Fibroblast of villous mesenchyme (primary cell): ENCODE data around the gene DYRK1A. TPM values are rescaled to one million over a fixed set of nuclear protein-coding genes. Genes with fewer than 3 reads are reported as not detected.

Experiments
- DNase-seq: peaks from one replicate; pipeline ENCODE4 v3.0.0-alpha.2; 2010; ENCODE audit warnings: low read depth
- H3K4me3 ChIP-seq: 2 replicates; pipeline ENCODE4 v1.5.1; 2011; ENCODE audit warnings: low read depth, mild to moderate bottlenecking, low read length
- total RNA-seq: library from RNA; depleted of rRNA; stranded (reverse); fragments of >200 nt; gene quantifications from 2 replicates; pipeline ENCODE4 v1.2.3, GENCODE V29; 2012
- TF ChIP-seq, protein P1 (sequence below): IDR thresholded peaks from 2 replicates; pipeline ENCODE4 v1.5.1; 2012; ENCODE audit warnings: low read depth, mild to moderate bottlenecking, low read length; ENCODE audit not compliant: insufficient read depth

The DYRK1A gene
- total RNA-seq, 1 donor, result 77.7 TPM

DNA sequence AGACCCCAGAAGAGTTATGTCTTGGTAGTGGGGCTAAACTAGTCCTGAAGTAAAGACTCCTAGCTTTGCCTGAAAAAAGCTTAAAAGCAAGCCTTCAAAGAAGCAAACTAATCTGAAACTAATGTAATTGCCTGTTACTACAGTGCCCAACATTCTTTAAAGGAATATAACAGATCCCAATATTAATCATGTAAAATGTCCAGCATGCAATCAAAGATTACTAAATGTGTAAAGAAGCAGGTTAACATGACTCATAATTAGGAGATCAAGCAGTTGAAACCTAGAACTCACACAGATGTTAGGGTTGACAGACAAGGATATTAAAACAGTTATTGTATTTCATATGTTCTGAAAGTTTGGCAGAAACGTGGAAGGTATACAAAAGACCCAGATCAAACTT is 17.8 kb downstream of the DYRK1A start:
- DNase-seq, result no peak
- H3K4me3 ChIP-seq, result no peak overlapping the region
- TF ChIP-seq, protein P1, sequence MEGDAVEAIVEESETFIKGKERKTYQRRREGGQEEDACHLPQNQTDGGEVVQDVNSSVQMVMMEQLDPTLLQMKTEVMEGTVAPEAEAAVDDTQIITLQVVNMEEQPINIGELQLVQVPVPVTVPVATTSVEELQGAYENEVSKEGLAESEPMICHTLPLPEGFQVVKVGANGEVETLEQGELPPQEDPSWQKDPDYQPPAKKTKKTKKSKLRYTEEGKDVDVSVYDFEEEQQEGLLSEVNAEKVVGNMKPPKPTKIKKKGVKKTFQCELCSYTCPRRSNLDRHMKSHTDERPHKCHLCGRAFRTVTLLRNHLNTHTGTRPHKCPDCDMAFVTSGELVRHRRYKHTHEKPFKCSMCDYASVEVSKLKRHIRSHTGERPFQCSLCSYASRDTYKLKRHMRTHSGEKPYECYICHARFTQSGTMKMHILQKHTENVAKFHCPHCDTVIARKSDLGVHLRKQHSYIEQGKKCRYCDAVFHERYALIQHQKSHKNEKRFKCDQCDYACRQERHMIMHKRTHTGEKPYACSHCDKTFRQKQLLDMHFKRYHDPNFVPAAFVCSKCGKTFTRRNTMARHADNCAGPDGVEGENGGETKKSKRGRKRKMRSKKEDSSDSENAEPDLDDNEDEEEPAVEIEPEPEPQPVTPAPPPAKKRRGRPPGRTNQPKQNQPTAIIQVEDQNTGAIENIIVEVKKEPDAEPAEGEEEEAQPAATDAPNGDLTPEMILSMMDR, result no peak

DNA sequence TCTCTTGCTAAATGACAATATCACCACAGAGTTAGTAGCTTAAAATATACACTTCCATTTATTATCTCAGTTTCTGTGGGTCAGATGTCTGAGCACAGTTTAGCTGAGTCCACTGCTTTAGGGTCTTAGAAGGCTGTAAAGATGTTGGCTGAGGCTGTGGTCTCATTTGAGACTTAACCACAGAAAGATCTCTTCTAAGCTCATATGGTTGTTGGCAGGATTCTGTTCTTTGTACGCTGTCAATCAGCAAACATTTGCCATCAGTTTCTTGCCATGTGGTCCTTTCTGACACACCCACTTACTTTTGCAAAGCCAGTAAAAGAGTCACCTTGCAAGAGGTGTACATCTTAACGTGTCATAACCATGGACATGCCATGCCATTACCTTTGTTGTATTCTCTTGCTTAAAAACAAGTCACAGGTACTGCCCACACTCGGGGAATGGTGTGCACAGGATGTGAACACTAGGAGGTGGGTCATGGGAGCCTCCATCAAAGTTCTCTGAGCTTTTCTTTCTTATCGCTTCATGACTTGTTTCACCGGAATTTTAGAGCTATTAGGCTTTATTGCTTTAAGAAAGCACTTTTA is 18.7 kb downstream of the DYRK1A start:
- H3K4me3 ChIP-seq, result no peak overlapping the region
- no peak for DNase-seq
- TF ChIP-seq, protein P1, result no peak

DNA sequence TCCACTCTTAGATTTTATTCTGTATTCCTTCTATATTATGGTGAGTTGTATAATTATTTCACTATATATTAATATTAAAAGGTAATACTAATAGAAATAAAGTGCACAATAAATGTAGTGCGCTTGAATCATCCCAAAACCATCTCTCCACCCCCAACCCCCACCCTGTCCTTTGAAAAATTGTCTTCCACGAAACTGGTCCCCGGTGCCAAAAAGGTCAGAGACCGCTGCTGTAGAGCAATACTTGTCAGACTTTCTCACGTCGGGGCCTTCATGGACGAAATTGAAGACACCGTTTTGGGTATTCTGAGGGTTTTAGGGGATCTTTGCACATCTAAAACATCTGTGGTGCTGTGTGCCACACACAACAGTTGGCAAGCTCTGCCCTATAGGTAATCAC is 19.6 kb downstream of the DYRK1A start:
- TF ChIP-seq, protein P1, result no peak
- DNase-seq, result no peak
- no peak overlapping the region for H3K4me3 ChIP-seq

DNA sequence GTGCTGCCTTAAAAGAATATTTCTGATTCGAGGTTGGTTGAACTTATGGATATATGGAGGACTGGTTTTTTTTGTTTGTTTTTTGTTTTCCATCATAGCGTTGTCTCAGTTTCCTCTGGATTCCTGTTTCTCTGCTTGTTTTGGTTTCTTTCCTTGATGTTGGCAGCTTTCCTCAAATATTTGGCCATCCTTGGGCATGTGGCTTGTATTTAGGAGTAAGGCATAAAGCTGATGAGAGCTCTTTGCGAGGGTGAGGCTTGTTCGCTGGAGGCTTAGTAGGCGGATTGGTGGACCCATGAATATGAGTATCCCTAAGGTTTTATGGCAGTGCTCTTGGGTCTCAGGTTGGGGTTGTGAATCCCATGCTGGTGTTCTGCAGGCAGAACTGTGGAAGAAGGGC is 22.9 kb downstream of the DYRK1A start:
- TF ChIP-seq, protein P1, result no peak
- H3K4me3 ChIP-seq, result no peak overlapping the region
- DNase-seq, result no peak

DNA sequence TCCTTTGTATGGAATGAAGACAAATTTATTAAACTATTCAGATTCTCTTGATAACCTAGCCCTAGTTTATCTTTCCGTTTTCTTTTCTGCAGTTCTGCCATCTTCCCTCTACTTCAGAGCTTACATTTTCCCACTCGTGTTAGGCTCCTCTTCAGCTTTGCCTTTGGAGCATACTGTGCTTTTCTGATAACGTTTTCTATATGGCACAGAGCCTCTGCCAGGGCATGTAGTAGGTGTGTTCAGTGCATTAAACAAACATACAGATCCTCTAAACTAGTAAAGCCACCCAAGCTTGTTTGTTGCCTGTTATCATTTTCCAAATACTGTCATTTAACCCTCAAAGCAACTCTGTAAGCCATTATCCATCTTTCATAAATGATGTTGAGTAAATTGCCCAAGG is 25.1 kb downstream of the DYRK1A start:
- DNase-seq, result no peak
- no peak overlapping the region for H3K4me3 ChIP-seq
- TF ChIP-seq, protein P1, result no peak

DNA sequence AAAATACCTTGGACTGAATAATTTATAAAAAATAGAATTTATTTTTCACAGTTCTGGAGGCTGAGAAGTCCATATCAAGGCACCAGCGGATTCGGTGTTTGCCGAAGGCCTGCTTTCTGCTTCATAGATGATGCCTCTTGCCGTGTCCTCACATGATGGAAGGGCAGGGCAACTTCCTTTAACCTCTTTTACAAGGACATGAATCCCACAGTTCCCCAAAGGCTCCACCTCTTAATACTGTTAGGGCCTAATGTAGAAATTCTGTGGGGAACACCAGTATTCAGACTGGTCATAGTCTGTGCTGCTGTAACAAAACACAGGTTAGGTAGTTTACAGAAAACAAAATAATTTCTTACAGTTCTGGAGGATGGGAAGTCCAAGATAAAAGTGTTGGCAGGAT is 25.9 kb downstream of the DYRK1A start:
- no peak overlapping the region for H3K4me3 ChIP-seq
- DNase-seq, result no peak
- TF ChIP-seq, protein P1, result no peak

DNA sequence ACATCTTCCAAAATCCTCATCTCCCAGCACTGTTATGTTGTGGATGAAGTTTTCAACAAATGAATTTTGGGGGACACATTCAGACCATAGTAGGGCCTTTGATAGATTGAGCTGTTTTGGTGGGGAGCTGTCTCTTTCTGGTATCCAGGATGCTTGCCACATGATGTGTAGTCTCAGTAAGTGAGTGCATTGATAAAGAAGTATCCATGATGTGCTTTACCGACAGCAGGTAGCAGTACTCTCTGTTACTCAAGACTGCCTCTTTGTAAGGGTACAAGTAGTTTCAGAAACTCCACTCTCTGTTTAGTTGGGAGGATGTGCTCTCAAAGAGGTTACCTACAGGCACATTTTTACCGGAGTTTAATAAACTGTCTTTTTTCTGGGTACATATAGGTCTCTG is 26.5 kb downstream of the DYRK1A start:
- TF ChIP-seq, protein P1, result no peak
- H3K4me3 ChIP-seq, result no peak overlapping the region
- DNase-seq, result no peak
